HG03354 (cell line): Measurements from ENCODE around the gene ZMYM2.
A peak's percentile ranks its signal among the peaks of the same experiment; 100 is the strongest.

ENCODE experiments used
- ATAC-seq: cut with Tn5 transposase; IDR thresholded peaks from one replicate; pipeline ENCODE4 v1.9.1; 2021; ENCODE audit warnings: mild to moderate bottlenecking; ENCODE audit not compliant: unreplicated experiment, poor library complexity, severe bottlenecking

Gene ZMYM2

GRCh38 chr13:20093951-20094350 is 135.4 kb downstream of the ZMYM2 start:
- ATAC-seq, result no peak

GRCh38 chr13:20099319-20099718 is 140.8 kb downstream of the ZMYM2 start:
- ATAC-seq, result no peak

DNA sequence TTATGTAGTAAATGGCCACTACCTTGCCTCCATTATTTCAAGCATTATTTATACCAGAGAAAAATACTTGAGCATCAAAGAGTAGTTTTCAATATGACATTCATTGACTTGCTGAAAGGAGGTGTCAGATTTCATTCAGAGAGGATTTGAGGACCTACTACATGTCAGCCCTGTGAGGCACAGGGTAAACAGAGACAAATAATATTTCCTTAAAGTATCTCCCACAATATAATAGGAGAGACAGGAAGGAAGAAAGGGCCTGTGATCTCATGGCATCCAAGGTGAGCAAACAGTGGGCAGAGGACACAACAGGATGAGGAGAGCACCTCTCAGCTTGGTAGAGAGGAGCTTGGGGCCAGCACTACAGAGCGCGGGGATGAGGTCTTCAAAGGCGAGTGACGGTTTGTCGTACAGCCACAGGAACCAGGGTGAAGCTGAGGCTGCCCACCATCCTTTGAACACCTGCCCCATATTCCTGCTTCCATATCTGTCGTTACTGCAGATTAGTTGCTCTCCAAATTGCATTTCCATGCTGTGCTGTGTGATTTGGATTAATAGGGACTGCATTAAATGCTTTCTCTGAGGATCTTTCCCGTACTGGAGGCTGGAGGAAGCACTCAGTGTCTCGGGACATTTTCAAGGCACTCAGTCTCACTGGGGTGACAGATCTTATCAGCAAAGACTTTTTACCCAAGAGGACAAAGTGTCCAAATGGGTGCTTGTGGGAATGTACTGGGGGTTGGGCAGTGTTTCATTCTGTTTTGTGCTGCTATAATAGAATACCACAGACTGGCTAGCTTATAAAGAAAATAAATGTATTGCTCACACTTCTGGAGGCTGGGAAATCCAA is 143.2 kb downstream of the ZMYM2 start:
- no peak for ATAC-seq

DNA sequence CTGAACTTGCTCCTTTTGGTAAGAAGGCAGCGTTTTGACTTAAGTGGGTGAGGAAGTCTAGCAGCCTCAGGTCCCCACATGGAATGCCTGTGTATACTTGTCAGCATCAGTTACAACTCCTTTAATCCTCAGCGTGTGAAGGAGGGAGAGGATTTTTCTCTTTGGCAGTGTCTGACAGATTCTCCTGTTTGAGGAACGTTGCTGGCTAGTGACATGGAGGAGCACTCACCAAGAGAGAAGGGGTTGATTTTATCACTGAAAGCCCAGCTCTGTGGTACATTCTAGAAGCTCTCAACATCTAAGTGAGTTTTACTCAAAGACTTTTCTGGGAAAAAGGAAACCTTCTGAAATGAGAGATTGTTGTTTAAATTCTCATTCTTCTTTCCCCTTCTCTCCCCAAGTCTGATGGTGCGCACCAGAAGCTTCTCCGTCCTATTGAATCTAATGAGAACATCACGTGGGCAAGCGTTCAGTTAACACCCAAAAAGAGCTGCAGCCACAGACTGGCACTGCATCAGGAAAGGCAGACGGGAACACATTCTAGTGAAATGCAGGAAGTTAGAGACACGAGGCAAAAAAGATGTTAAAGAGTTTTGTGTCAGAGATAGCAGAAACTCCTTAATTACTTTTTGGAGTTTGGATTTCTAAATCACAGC is 144.1 kb downstream of the ZMYM2 start:
- ATAC-seq, result no peak

DNA sequence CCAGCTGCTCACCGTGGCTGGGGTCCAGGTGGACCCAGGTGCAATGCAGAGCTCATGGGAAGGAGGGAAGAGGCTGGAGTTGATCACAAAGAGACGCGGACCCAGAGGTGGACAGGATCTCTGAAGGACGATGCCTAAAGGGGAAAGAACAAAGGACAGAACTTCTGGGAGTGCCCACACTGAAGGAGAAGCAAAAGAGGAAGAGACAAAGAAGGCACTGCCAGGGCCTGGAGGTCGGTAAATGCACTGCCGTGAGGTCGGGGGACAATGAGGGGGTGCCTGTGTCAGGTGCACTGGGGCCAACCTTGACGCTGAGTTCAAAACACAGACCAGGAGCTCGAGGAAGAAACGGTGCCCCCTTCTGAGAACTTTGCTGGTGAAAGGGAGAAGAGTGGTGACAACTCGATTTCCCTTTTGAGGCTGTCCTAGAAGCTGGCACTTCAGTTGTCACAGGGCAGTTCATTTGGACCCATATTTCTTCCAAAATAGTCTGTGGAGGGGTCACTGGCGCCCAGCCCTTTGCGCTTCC is 146.7 kb downstream of the ZMYM2 start:
- ATAC-seq, result no peak

- ATAC-seq, result no peak
These were observed 148.2 kb downstream of the ZMYM2 start for GRCh38 chr13:20106742-20107141.

GRCh38 chr13:20109037-20109436 is 150.5 kb downstream of the ZMYM2 start:
- no peak for ATAC-seq

GRCh38 chr13:20114066-20114610 is 155.6 kb downstream of the ZMYM2 start:
- ATAC-seq, result no peak

GRCh38 chr13:20116213-20116612 is 157.7 kb downstream of the ZMYM2 start:
- ATAC-seq, result no peak

DNA sequence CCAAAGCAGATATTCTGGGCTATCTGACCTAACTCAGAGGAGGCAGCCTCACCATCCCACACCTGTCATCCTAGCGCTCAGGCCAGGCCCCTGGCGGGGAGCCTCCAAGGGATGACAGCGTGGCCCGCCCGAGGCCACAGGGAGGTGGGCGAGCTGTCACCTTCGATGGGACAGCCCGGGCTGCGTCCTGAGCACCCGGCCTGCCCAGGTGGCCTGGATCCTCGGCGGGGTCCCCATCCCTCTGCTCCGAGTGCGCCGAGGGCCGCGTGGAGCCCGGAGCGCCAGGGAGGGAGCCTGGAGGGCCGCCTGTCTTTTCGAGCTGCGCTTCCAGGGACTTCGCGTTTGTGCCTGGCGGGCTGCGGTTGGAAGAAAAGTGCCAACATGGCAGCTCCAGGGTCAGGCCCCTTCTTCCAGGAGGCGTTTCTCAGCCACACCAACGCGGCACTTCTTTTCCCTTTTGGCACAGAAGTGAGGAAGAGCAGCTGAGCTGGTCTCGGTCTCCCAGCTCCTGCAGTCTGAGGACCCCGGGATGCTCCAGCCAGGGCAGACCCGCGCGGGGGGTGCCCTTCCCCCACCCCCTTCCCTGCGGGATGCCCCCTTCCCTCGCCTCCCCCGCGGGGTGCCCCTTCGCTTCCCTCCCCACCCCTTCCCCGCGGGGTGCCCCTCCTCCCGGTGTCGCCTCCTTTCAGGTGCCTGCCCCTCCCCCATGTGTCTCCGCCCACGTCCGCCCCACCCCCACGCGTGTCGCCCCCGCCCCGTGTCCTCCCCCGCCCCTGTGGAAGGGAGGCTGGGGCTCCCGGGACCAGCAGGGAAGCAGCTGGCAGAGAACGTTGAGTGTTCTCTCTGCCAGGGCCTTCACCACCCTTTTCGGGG is 160.0 kb downstream of the ZMYM2 start:
- ATAC-seq, result peak; percentile 4

DNA sequence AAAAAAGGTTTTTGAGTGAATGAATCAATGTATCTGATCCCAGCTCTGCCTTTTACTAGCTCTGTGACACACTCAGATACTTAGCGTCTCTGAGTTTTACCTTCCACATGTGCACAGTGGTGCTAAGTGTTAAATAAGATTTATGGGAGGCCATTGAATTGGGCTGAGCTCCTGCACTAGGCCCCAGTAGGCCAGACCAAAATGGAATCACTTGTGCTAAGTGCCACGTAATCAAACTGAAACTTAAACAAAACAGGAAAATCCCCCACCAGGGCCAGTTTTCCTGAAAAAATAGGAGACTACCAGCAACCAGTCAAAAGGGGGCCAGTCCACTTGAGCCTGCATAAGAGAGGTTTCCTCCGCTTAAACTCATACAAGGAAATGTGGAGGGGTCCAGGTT is 161.4 kb downstream of the ZMYM2 start:
- no peak for ATAC-seq

- no peak for ATAC-seq
These were observed 162.6 kb downstream of the ZMYM2 start for GRCh38 chr13:20121159-20121525.

GRCh38 chr13:20124303-20124702 is 165.8 kb downstream of the ZMYM2 start:
- no peak for ATAC-seq

- ATAC-seq, result no peak
These were observed 166.7 kb downstream of the ZMYM2 start for GRCh38 chr13:20125129-20125782.

DNA sequence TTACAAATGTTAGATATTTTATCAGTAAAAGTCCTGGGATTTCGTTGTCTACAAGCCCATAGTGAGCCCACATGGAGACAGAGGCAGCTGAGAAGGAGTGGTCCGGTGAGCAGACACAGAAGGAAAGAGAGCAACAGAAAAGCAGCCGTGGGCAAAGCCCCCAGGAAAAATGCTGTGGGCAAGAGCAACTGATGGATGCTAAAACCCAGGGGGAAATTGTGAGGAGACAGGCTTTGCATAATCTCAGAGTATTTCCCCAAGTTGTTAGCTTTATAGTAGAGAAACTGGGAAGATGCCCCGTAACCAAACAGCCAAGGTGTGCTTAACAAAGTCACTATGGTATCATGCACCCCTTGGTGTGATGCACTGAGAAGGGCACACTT is 167.2 kb downstream of the ZMYM2 start:
- no peak for ATAC-seq

GRCh38 chr13:20126541-20127261 is 168.2 kb downstream of the ZMYM2 start:
- no peak for ATAC-seq

DNA sequence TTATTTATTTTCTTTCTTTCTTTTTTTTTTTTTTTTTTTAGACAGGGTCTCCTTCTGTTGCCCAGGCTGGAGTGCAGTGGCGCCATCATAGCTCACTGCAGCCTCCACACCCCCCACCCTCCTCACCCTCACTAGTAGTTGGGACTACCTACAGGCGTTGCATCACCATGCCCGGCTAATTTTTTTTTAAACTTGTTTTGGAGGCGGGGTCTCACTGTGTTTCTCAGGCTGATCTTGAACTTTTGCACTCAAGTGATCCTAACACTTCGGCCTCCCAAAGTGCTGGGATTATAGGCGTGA is 168.7 kb downstream of the ZMYM2 start:
- peak; percentile 32 for ATAC-seq

DNA sequence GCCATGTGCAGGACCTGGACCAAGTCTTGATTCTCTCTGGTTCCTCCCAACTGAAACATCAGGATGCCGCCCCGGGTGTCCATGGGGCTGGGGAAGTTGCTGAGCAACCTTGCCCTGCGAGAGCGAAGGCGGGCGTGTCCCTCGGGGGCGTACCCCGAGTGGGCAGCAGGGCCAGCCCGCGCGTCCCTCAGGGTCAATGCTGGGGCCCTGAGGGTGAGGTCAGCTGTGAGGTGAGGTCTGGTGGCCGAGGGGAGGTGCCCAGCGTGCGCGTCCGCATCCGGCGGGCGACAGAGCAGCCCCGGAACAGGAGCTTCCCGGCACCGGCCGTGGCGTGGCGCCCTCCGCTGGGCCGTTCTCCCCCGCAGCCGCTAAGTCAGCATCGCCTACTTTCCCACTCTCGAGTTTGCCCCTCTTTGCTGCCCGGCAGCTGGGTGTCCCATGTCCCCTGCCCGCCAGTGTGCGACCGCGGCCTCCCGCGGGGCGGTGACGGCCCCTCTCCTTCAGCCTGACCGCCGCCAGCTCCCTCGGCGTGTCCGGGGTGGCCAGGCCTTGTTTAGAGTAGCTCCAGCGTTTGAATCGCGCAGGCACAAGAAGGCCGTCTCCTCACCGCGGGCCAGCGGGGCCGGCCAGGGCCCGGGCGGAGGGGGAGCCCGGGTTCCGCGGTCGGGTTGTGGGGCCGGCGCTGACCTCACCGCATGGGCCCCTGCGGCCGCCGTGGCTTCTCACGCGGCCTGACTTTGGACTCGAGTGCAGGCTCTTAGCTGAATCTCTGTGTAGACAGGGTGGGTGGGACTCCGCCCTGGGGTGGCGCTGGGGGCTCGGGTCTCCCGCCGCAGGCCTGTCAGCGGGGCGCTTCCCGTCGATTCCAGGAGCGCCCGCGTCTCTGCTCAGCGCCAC is 169.3 kb downstream of the ZMYM2 start:
- peak; percentile 76 for ATAC-seq
